ENCODE data around the gene RACGAP1. TPM values are rescaled to one million over a fixed set of nuclear protein-coding genes. Genes with fewer than 3 reads are reported as not detected.
"Not testable (repeated sequence)": the region's sequence is repeated elsewhere in the genome, so short reads cannot be mapped to it uniquely, and the experiment has no call there.

RACGAP1 gene
- total RNA-seq, 1 donor from 2014 or later: 10.8 TPM

DNA sequence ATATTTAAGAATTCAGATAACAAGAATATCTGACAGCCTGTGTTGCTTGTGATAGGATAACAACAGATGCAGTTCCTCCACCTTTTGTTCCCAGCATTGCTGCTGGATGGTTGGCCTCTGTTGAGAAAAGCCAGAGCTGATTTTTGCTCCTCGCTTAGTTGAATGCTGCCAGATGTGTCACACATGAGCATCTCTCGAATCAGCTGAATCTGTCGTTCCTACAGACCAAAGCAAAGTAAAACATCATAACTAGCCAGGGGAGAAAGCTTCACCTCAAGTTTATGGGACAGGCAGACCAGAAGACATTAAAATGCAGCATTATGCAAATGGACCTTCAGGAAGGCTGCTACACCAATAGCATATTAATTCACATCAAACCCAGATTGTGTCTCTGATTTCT is 20.1 kb downstream of the RACGAP1 start:
- no peak for DNase-seq
- intact Hi-C loops (cut with DNase I): no loop called here

DNA sequence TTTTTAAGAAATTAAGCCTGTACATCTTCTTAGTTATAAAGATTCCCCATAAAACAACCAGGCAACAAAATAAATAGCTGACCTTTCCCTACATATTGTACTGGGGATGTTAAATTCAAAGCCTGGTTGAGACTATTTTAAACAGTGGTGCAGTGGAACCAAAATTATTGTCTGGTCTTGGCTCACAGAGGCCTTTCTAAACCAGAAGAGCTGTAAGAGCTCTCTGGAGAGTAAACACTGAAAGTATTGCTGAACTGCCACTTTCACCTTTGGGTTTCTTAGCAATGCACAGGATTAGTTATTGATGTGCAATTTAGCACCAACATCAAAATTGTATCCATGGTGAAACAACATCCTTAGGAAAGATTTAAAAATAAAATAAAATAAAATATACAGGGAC is 20.6 kb downstream of the RACGAP1 start:
- Histone ChIP-seq H3K4me1 (peaks cover 6% of the 10 kb centered on the region), H3K36me3 (no peaks in the 10 kb centered on the region), H3K27me3 (no peaks in the 10 kb centered on the region), H3K9me3 (no peaks in the 10 kb centered on the region), H3K4me3 (no peak overlapping the region), H3K27ac (no peak overlapping the region)
- no peak for ATAC-seq
- intact Hi-C loops (cut with DNase I): no loop called here
- TF ChIP-seq, protein P1, sequence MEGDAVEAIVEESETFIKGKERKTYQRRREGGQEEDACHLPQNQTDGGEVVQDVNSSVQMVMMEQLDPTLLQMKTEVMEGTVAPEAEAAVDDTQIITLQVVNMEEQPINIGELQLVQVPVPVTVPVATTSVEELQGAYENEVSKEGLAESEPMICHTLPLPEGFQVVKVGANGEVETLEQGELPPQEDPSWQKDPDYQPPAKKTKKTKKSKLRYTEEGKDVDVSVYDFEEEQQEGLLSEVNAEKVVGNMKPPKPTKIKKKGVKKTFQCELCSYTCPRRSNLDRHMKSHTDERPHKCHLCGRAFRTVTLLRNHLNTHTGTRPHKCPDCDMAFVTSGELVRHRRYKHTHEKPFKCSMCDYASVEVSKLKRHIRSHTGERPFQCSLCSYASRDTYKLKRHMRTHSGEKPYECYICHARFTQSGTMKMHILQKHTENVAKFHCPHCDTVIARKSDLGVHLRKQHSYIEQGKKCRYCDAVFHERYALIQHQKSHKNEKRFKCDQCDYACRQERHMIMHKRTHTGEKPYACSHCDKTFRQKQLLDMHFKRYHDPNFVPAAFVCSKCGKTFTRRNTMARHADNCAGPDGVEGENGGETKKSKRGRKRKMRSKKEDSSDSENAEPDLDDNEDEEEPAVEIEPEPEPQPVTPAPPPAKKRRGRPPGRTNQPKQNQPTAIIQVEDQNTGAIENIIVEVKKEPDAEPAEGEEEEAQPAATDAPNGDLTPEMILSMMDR (IDR thresholded peaks at IDR 0.05): no peak
- no peak for DNase-seq

More for the DNA sequence above, 20.1 kb downstream of the RACGAP1 start:
- H3K4me1 ChIP-seq: peaks cover 6% of the 10 kb centered on the region
- no peak overlapping the region for H3K4me3 ChIP-seq
- no peaks in the 10 kb centered on the region for H3K9me3 ChIP-seq
- no peaks in the 10 kb centered on the region for H3K36me3 ChIP-seq
- no peaks in the 10 kb centered on the region for H3K27me3 ChIP-seq
- TF ChIP-seq, protein P1 (IDR thresholded peaks at IDR 0.05): no peak
- no peak overlapping the region for H3K27ac ChIP-seq
- ATAC-seq: no peak

DNA sequence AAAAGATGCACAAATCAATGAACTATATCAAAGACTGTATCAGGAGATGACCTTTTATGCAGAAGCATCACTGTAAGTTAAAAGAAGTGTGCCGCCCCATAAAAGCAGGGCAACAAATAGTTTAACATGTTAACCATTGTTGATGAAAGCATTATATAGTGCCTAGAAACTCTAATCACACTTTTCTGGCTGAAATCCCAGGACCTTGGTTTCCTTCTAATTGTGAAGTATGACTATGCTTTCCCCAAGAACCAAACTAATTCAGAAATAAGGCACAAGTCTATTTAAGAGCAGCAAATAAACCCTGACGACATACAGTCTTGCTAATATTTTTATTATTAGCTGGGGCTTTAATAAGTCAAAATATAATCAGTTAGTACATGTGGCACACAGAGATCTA is 21.7 kb downstream of the RACGAP1 start:
- TF ChIP-seq, protein P1 (IDR thresholded peaks at IDR 0.05): no peak
- intact Hi-C loops (cut with DNase I): no loop called here
- no peak for ATAC-seq

DNA sequence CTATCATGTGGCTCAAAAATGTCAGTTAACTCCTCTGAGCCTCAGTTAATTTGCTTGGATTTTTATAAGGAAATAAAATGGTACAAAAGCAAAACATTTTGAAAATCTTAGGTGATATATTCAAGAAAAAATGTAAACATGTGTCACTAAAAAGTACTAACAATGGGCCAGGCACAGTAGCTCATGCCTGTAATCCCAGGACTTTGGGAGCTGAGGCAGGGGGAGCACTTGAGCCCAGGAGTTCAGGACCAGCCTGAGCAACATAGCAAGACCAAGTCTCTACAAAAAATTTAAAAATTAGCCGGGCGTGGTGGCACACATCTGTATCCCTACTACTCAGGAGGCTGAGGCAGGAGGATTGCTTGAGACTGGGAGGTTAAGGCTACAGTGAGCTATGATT is 26.8 kb downstream of the RACGAP1 start:
- intact Hi-C loops (cut with DNase I): no loop called here
- no peak for DNase-seq
- ATAC-seq: no peak
- Histone ChIP-seq H3K27ac (no peak overlapping the region), H3K4me1 (no peaks in the 10 kb centered on the region), H3K27me3 (no peaks in the 10 kb centered on the region), H3K4me3 (no peak overlapping the region), H3K9me3 (no peaks in the 10 kb centered on the region), H3K36me3 (peaks cover 19% of the 10 kb centered on the region)
- TF ChIP-seq, protein P1 (IDR thresholded peaks at IDR 0.05): no peak

More for the DNA sequence above, 21.7 kb downstream of the RACGAP1 start:
- Histone ChIP-seq H3K27me3 (no peaks in the 10 kb centered on the region), H3K27ac (no peak overlapping the region), H3K4me1 (peaks cover 6% of the 10 kb centered on the region), H3K9me3 (no peaks in the 10 kb centered on the region), H3K4me3 (no peak overlapping the region), H3K36me3 (peaks cover 9% of the 10 kb centered on the region)
- no peak for DNase-seq

DNA sequence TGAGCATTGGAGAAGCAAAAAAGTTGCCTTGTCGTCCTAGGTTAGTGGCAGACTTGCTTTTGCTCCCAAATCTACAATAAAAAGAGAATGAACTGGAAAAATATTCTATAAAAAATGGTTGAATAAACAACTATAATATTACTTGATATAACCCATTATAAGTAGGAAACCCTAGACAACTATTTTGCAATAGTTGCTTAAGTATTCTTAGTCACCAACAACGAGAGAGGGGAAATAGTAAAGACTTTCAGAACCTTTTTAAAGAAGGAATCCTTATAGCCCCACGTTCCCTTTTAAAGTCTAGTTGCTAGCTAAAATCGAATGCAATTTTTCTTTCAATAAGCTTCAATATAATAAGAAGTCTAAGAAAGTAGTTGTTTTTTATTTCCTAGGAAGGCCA is 35.0 kb downstream of the RACGAP1 start:
- no peaks in the 10 kb centered on the region for H3K27me3 ChIP-seq
- peaks cover 20% of the 10 kb centered on the region for H3K36me3 ChIP-seq
- DNase-seq (no peak), ATAC-seq (peak; percentile 56)
- no peaks in the 10 kb centered on the region for H3K9me3 ChIP-seq
- TF ChIP-seq, protein P1 (IDR thresholded peaks at IDR 0.05): no peak
- peak overlapping the region; percentile 21 for H3K27ac ChIP-seq
- no peak overlapping the region for H3K4me3 ChIP-seq
- intact Hi-C loops (cut with DNase I): no loop called here
- peaks cover 2% of the 10 kb centered on the region for H3K4me1 ChIP-seq

DNA sequence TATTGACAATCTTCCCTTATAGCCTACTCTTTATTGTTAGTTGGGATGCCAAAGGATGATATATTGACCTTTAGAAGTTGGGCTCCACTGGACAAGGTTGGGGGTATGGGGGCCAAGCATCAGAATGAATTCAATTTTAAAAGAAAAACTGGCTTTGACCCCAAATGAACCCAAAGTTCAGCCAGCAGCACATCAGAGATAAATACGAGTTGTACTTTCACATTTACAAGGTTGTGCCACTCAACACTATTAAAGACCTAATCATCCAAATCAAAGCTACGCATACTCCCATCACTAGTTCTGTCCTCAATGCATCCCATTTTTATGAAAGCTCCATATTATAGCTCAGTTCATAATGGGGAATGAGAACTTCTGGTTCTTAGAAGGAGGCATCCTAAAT is 35.9 kb downstream of the RACGAP1 start:
- ATAC-seq; H3K4me3 ChIP-seq; intact Hi-C loops (cut with DNase I); H3K4me1 ChIP-seq; H3K27ac ChIP-seq; H3K9me3 ChIP-seq; H3K27me3 ChIP-seq; DNase-seq: not testable (repeated sequence)
- peaks cover 17% of the 10 kb centered on the region for H3K36me3 ChIP-seq

Measured in upper lobe of right lung (tissue), 1 donor.